H1 (cell line): ENCODE data around the gene ARFGAP3. TPM values are rescaled to one million over a fixed set of nuclear protein-coding genes. Genes with fewer than 3 reads are reported as not detected.

Experiments
- CTCF ChIA-PET: fragments of 300-600 bp; sonication (Branson Sonifier 250); formaldehyde crosslinking; loops from one replicate; lab custom pipeline; 2021; ENCODE audit not compliant: partially characterized antibody; lab: Charles Lee
- POLR2A ChIA-PET: fragments of 300-600 bp; sonication (Branson Sonifier 250); formaldehyde crosslinking; loops from one replicate; lab custom pipeline; 2021; ENCODE audit warnings: inconsistent platforms; ENCODE audit not compliant: partially characterized antibody; lab: Charles Lee
- DNase-seq, 2 experiments: peaks; one replicate each; pipeline versions ENCODE4 v3.0.0 to v3.0.0-alpha.2; 2010 to 2022; ENCODE audit warnings: low spot score in 2 of 2, low read depth in 1 of 2, mixed read lengths in 1 of 2
- FAIRE-seq: peaks from 2 replicates; lab custom pipeline; 2011; peaks lifted over from hg19 to GRCh38; lab: Jason Lieb, UNC
- H2AFZ ChIP-seq: 2 replicates; pipeline ENCODE4 v1.8.1; 2012; ENCODE audit warnings: low read length, inconsistent platforms
- H2AK5ac ChIP-seq: 2 replicates; pipeline ENCODE4 v1.6.1; 2013; ENCODE audit warnings: low read depth, low read length
- H2BK120ac ChIP-seq: replicated peaks from 2 replicates; pipeline ENCODE3; 2013; ENCODE audit warnings: low read depth, low read length, inconsistent platforms
- H2BK12ac ChIP-seq: 2 replicates; pipeline ENCODE4 v1.6.1; 2013; ENCODE audit warnings: low read depth, low read length
- H2BK15ac ChIP-seq: 2 replicates; pipeline ENCODE4 v1.6.1; 2013; ENCODE audit warnings: low read length
- H2BK20ac ChIP-seq: 2 replicates; pipeline ENCODE4 v1.6.1; 2013; ENCODE audit warnings: low read length
- H2BK5ac ChIP-seq: 2 replicates; pipeline ENCODE4 v1.6.1; 2013; ENCODE audit warnings: low read depth, low read length
- H3K14ac ChIP-seq: 2 replicates; pipeline ENCODE4 v1.6.1; 2013; ENCODE audit warnings: inconsistent platforms; ENCODE audit not compliant: insufficient read length
- H3K18ac ChIP-seq: 2 replicates; pipeline ENCODE4 v1.6.1; 2013; ENCODE audit warnings: low read length; ENCODE audit errors: extremely low read depth
- H3K23ac ChIP-seq: 2 replicates; pipeline ENCODE4 v1.6.1; 2013; ENCODE audit warnings: inconsistent platforms; ENCODE audit not compliant: insufficient read length
- H3K23me2 ChIP-seq: 2 replicates; pipeline ENCODE4 v1.6.1; 2013; ENCODE audit warnings: low read depth, low read length
- H3K27ac ChIP-seq: 2 replicates; pipeline ENCODE4 v1.6.1; 2011; ENCODE audit warnings: low read depth, low read length, inconsistent platforms
- H3K27me3 ChIP-seq, 4 experiments: replicated peaks in 1 of 4; 1 replicate in 1 of 4; 2 replicates in 3 of 4; pipeline versions ENCODE4 v1.6.1 to v1.8.1; 2011 to 2013; ENCODE audit warnings: low read length in 3 of 4, mild to moderate bottlenecking in 3 of 4, inconsistent platforms in 2 of 4, mixed read lengths in 2 of 4, moderate library complexity in 1 of 4; ENCODE audit not compliant: control insufficient read depth in 3 of 4, insufficient read depth in 3 of 4; ENCODE audit errors: extremely low read depth in 1 of 4
- H3K36me3 ChIP-seq, 4 experiments: 2 replicates each; pipeline versions ENCODE4 v1.6.1 to v1.8.1; 2011 to 2013; ENCODE audit warnings: mild to moderate bottlenecking in 4 of 4, low read length in 3 of 4, moderate library complexity in 2 of 4, control low read depth in 1 of 4, inconsistent platforms in 1 of 4; ENCODE audit not compliant: insufficient read depth in 4 of 4, control insufficient read depth in 2 of 4
- H3K4ac ChIP-seq: replicated peaks from 2 replicates; pipeline ENCODE3; 2013; ENCODE audit warnings: low read length, low read depth, mixed read lengths, inconsistent platforms; ENCODE audit not compliant: insufficient read length
- H3K4me1 ChIP-seq, 4 experiments: replicated peaks in 1 of 4; 1 replicate in 1 of 4; 2 replicates in 3 of 4; pipeline versions ENCODE4 v1.6.1 to v1.8.1; 2011 to 2013; ENCODE audit warnings: low read length in 3 of 4, inconsistent platforms in 2 of 4, mixed read lengths in 1 of 4; ENCODE audit not compliant: insufficient read depth in 4 of 4, control insufficient read depth in 3 of 4
- H3K4me2 ChIP-seq, 2 experiments: 2 replicates each; pipeline versions ENCODE4 v1.6.1 to v1.8.1; 2011 to 2013; ENCODE audit warnings: low read depth in 2 of 2, low read length in 2 of 2, control low read depth in 1 of 2, inconsistent platforms in 1 of 2, mild to moderate bottlenecking in 1 of 2; ENCODE audit not compliant: insufficient read depth in 1 of 2
- H3K4me3 ChIP-seq, 4 experiments: fragments of 200-600, 300-600 bp in 1 of 4; sonication (generic), shearing (Covaris generic), sonication (Bioruptor Twin) in 1 of 4; 2 replicates each; pipeline versions ENCODE4 v1.5.1 to v1.8.1; 2011 to 2016; ENCODE audit warnings: low read length in 4 of 4, low read depth in 3 of 4, control low read depth in 2 of 4, inconsistent platforms in 2 of 4, mild to moderate bottlenecking in 2 of 4, mixed read lengths in 1 of 4, moderate library complexity in 1 of 4; ENCODE audit not compliant: insufficient read depth in 2 of 4; ENCODE audit errors: extremely low read depth in 1 of 4
- H3K56ac ChIP-seq: replicated peaks from 2 replicates; pipeline ENCODE3; 2013; ENCODE audit warnings: low read depth, mild to moderate bottlenecking, mixed read lengths, low read length, inconsistent platforms; ENCODE audit not compliant: insufficient read length
- H3K79me1 ChIP-seq: 2 replicates; pipeline ENCODE4 v1.6.1; 2013; ENCODE audit warnings: low read depth, low read length, control low read depth
- H3K79me2 ChIP-seq, 2 experiments: 2 replicates each; pipeline versions ENCODE4 v1.6.1 to v1.8.1; 2012 to 2013; ENCODE audit warnings: low read length in 2 of 2, mild to moderate bottlenecking in 2 of 2, inconsistent platforms in 1 of 2; ENCODE audit not compliant: insufficient read depth in 2 of 2, control insufficient read depth in 1 of 2
- H3K9ac ChIP-seq, 4 experiments: replicated peaks in 1 of 4; 1 replicate in 1 of 4; 2 replicates in 3 of 4; pipeline versions ENCODE4 v1.6.1 to v1.8.1; 2011 to 2013; ENCODE audit warnings: low read depth in 3 of 4, low read length in 3 of 4, control low read depth in 2 of 4, mild to moderate bottlenecking in 2 of 4, moderate library complexity in 2 of 4, inconsistent platforms in 1 of 4; ENCODE audit errors: extremely low read depth in 1 of 4
- H3K9me3 ChIP-seq, 2 experiments: 2 replicates each; pipeline versions ENCODE4 v1.6.1 to v1.8.1; 2012 to 2013; ENCODE audit warnings: mild to moderate bottlenecking in 2 of 2, moderate library complexity in 2 of 2, control low read depth in 1 of 2, inconsistent platforms in 1 of 2, low read depth in 1 of 2, low read length in 1 of 2, mixed read lengths in 1 of 2; ENCODE audit not compliant: insufficient read depth in 2 of 2
- H4K20me1 ChIP-seq, 2 experiments: replicated peaks in 1 of 2; 2 replicates each; pipeline versions ENCODE3 to v1.8.1; 2011 to 2013; ENCODE audit warnings: inconsistent platforms in 2 of 2, low read length in 2 of 2, mild to moderate bottlenecking in 1 of 2; ENCODE audit not compliant: insufficient read depth in 2 of 2, control insufficient read depth in 1 of 2
- H4K5ac ChIP-seq: 2 replicates; pipeline ENCODE4 v1.6.1; 2013; ENCODE audit warnings: low read length, low read depth, mixed read lengths, inconsistent platforms; ENCODE audit not compliant: insufficient read length
- H4K8ac ChIP-seq: 2 replicates; pipeline ENCODE4 v1.8.0; 2013; ENCODE audit warnings: mild to moderate bottlenecking, moderate library complexity, low read length, inconsistent platforms; ENCODE audit not compliant: insufficient read depth; ENCODE audit errors: extremely low read depth
- H4K91ac ChIP-seq: replicated peaks from 2 replicates; pipeline ENCODE3; 2013; ENCODE audit warnings: low read length, mixed read lengths, inconsistent platforms; ENCODE audit not compliant: insufficient read length
- EZH2 ChIP-seq: fragments of 200-600 bp; sonication (generic); IDR thresholded peaks from 2 replicates; pipeline ENCODE4 v1.7.1; 2012; ENCODE audit warnings: low read depth, mild to moderate bottlenecking, moderate library complexity, low read length, inconsistent platforms; ENCODE audit not compliant: severe bottlenecking
- WGBS, 2 experiments: shearing (Covaris generic) in 1 of 2; methylation state at CpG; one replicate each; pipeline versions ENCODE4 v1.1.6 to v1.1.7; 2013 to 2015; ENCODE audit warnings: low lambda C conversion rate in 2 of 2, mixed read lengths in 2 of 2, inconsistent platforms in 1 of 2, low coverage in 1 of 2, missing lambda C conversion rate in 1 of 2; ENCODE audit not compliant: insufficient replicate concordance in 2 of 2, insufficient coverage in 1 of 2, insufficient read length in 1 of 2; ENCODE audit errors: extremely low coverage in 1 of 2, missing lambda C conversion rate in 1 of 2; 5-methylcytosine and 5-hydroxymethylcytosine counted together
- polyA plus RNA-seq, 7 experiments: library from polyadenylated mRNA; depleted of rRNA in 3 of 7; stranded (reverse) in 5 of 7; unstranded in 2 of 7; fragments of >200 nt in 5 of 7; fragments of 200-250 nt in 2 of 7; gene quantifications; 1 replicate in 5 of 7; 2 replicates in 1 of 7; 4 replicates in 1 of 7; pipeline versions ENCODE4 v1.2.1 to v1.2.3, GENCODE V29; 2011 to 2013; ENCODE audit warnings: missing spikeins in 2 of 7, mixed read lengths in 2 of 7
- total RNA-seq: library from RNA; stranded (reverse); fragmentation: NEBNext Ultra II Directional; extraction: Animal tissue kit (Norgen Biotek cat#: 25700); gene quantifications from 2 replicates; pipeline ENCODE4 v1.2.1, GENCODE V29; 2021

ARFGAP3 gene
- total and polyA plus RNA-seq, 2 of the 8 experiments (the other 6 are each of a cell fraction or from before 2014, with no cell fraction given) = 9.7 to 16.0 TPM

GRCh38 chr22:42860968-42861367 lies 3.9 kb upstream of the ARFGAP3 start:
- H2BK12ac ChIP-seq = no peak overlapping the region
- no peak overlapping the region for H4K91ac ChIP-seq
- POLR2A ChIA-PET = interaction anchor here (1.1 kb wide), 1 partner anchor 9 kb away, joined by 3 read pairs; no protein-coding TSS in a partner anchor
- H4K20me1 ChIP-seq = peaks cover 0 to 1% of the 10 kb centered on the region in 2 experiments
- no peak overlapping the region for H4K8ac ChIP-seq
- no peak overlapping the region for H2BK15ac ChIP-seq
- 85% methylated on average over 4 of the region's 4 CpGs; no CpG with 5 or more reads in 1 of the 2 experiments for WGBS, 2 experiments
- no peak for DNase-seq
- no peak overlapping the region for H2BK120ac ChIP-seq
- H3K23me2 ChIP-seq = peaks cover 5% of the 10 kb centered on the region
- no peaks in the 10 kb centered on the region for H3K36me3 ChIP-seq
- no peak overlapping the region for H3K14ac ChIP-seq
- H3K56ac ChIP-seq = no peak overlapping the region
- H2BK20ac ChIP-seq = no peak overlapping the region
- no peak overlapping the region for H3K4me3 ChIP-seq
- H3K4me2 ChIP-seq = no peak overlapping the region
- H3K23ac ChIP-seq = no peak overlapping the region
- H3K79me1 ChIP-seq = no peaks in the 10 kb centered on the region
- H3K27me3 ChIP-seq = peaks cover 7 to 16% (median 10%) of the 10 kb centered on the region in 4 experiments
- no peak for FAIRE-seq
- peaks cover 0 to 6% of the 10 kb centered on the region in 2 experiments; a peak in 2 of 4 replicates for H3K9me3 ChIP-seq
- H2AFZ ChIP-seq = no peak overlapping the region
- H3K27ac ChIP-seq = no peak overlapping the region
- H4K5ac ChIP-seq = no peak overlapping the region
- H3K18ac ChIP-seq = no peak overlapping the region
- CTCF ChIA-PET = interaction anchor here (1.7 to 2.3 kb wide), 2 partner anchors 190 to 199 kb away, joined by 3 to 5 read pairs; no protein-coding TSS in a partner anchor
- no peaks in the 10 kb centered on the region for H3K79me2 ChIP-seq
- H3K9ac ChIP-seq = no peak overlapping the region
- H3K4me1 ChIP-seq = peaks cover 0 to 2% (median under 1%) of the 10 kb centered on the region in 4 experiments; a peak in 1 of 7 replicates
- no peak for TF ChIP-seq EZH2
- TF ChIP-seq, all 59 proteins: peak for 0
- no peak overlapping the region for H3K4ac ChIP-seq
- H2BK5ac ChIP-seq = no peak overlapping the region
- H2AK5ac ChIP-seq = no peak overlapping the region
